Kidney capillary endothelial cell (primary cell): Measurements from ENCODE around the gene COG8.

ENCODE experiments used
- DNase-seq: peaks from one replicate; pipeline ENCODE4 v3.0.0-alpha.2; 2018; ENCODE audit warnings: low spot score

COG8 gene

GRCh38 chr16:69286941-69287713, 52.2 kb downstream of the COG8 start:
- peak; percentile 64 for DNase-seq

DNA sequence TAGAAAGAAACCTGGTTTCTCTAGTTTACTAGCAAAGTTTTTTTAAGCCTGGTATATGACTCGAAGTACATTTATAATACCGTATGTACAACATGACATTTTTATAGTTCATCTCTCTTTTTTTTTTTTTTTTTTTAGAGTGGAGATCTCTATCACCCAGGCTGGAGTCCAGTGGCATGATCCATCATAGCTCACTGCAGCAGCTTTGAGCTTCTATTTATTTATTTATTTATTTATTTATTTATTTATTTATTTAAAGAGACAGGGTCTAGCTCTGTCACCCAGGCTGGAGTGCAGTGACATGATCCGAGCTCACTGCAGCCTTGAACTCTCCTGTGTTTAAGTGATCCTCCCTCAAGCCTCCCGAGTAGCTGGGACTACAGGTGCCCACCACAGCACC, 54.1 kb downstream of the COG8 start:
- no peak for DNase-seq

DNA sequence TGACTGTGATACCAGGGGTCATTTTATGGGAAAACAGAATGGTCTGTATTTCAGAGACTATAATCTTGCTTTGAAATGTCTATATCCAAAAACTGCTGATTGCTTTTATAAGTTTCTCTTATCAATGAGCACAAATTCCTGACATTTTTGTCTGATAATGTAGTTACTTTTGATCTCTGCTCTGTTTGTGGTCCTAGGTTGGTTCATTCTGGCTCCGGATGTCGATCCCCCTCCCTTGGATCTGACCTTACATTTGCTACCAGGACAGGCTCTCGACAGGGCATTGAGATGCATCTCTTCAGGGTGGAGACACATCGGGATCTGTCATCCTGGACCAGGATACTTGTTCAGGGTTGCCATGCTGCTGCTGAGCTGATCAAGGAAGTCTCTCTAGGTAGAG, 55.5 kb downstream of the COG8 start:
- DNase-seq, result no peak

GRCh38 chr16:69277413-69277812, 62.0 kb downstream of the COG8 start:
- no peak for DNase-seq
